ENCODE results near the gene CDK5RAP2. TPM values are rescaled to one million over a fixed set of nuclear protein-coding genes. Genes with fewer than 3 reads are reported as not detected.

Gene CDK5RAP2
- total RNA-seq, 3 donors from 2014 or later (not counting 1 experiment from before 2014, with no cell fraction given), result 81.5 to 95.7 (median 82.4) TPM

DNA sequence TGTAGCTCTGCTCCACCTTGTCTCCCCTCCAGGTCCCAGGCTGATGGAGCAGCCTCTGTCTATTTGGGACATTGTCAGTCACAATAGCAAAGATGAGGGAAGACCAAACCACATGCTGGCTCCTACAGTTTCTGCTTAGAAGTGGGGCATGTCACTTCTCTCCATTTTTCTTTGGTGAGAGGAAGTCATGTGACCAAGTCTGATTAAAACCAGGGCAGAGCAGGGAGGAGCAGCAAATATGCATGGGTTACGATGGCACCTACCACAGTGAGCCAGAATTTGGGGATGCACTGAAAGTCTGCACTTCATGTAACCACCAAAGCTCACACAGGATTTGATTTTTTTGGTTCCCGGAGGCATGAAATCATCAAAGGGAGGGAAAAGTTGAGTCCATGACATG lies 234.6 kb downstream of the CDK5RAP2 start:
- Mint-ChIP-seq H3K4me1 (peaks cover 0 to 8% of the 10 kb centered on the region in 2 donors), H3K9me3 (no peaks in the 10 kb centered on the region), H3K36me3 (no peaks in the 10 kb centered on the region), H3K27ac (no peak overlapping the region), H3K4me3 (no peak overlapping the region), H3K27me3 (ENCODE audit: low read depth in 2 of 2) (peaks cover 0 to 3% of the 10 kb centered on the region in 2 donors)
- Histone ChIP-seq H3K4me3 (ENCODE audit: low read length) (no peak overlapping the region), H3K4me1 (ENCODE audit: control insufficient read depth, insufficient read depth, low read length) (no peaks in the 10 kb centered on the region), H3K9me3 (ENCODE audit: control insufficient read depth, insufficient read depth, low read length) (no peaks in the 10 kb centered on the region), H3K27me3 (ENCODE audit: control insufficient read depth, insufficient read depth, low read length) (no peaks in the 10 kb centered on the region), H3K36me3 (ENCODE audit: control insufficient read depth, insufficient read depth, low read length) (no peaks in the 10 kb centered on the region), H3K27ac (ENCODE audit: low read length) (no peak overlapping the region)
- 49% methylated on average over 2 of the region's 2 CpGs for WGBS (ENCODE audit: insufficient coverage)
- no peak for ATAC-seq
- DNase-seq, result no peak
- intact Hi-C loops (cut with micrococcal nuclease), result no loop called here
- TF ChIP-seq, protein P1, sequence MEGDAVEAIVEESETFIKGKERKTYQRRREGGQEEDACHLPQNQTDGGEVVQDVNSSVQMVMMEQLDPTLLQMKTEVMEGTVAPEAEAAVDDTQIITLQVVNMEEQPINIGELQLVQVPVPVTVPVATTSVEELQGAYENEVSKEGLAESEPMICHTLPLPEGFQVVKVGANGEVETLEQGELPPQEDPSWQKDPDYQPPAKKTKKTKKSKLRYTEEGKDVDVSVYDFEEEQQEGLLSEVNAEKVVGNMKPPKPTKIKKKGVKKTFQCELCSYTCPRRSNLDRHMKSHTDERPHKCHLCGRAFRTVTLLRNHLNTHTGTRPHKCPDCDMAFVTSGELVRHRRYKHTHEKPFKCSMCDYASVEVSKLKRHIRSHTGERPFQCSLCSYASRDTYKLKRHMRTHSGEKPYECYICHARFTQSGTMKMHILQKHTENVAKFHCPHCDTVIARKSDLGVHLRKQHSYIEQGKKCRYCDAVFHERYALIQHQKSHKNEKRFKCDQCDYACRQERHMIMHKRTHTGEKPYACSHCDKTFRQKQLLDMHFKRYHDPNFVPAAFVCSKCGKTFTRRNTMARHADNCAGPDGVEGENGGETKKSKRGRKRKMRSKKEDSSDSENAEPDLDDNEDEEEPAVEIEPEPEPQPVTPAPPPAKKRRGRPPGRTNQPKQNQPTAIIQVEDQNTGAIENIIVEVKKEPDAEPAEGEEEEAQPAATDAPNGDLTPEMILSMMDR (IDR thresholded peaks at IDR 0.05), result no peak

- Histone ChIP-seq H3K27ac (ENCODE audit: low read length) (no peak overlapping the region), H3K4me3 (ENCODE audit: low read length) (no peak overlapping the region), H3K9me3 (ENCODE audit: control insufficient read depth, insufficient read depth, low read length) (no peaks in the 10 kb centered on the region), H3K36me3 (ENCODE audit: control insufficient read depth, insufficient read depth, low read length) (no peaks in the 10 kb centered on the region), H3K4me1 (ENCODE audit: control insufficient read depth, insufficient read depth, low read length) (no peaks in the 10 kb centered on the region), H3K27me3 (ENCODE audit: control insufficient read depth, insufficient read depth, low read length) (no peaks in the 10 kb centered on the region)
- WGBS (ENCODE audit: insufficient coverage), result 89% methylated on average over 2 of the region's 2 CpGs
- H3K36me3 Mint-ChIP-seq, result no peaks in the 10 kb centered on the region
- H3K27me3 Mint-ChIP-seq (ENCODE audit: low read depth in 2 of 2), result no peaks in the 10 kb centered on the region
- TF ChIP-seq, protein P1 (IDR thresholded peaks at IDR 0.05), result no peak
- intact Hi-C loops (cut with micrococcal nuclease), result no loop called here
- peaks cover 0 to 8% of the 10 kb centered on the region in 2 donors for H3K4me1 Mint-ChIP-seq
- no peak for DNase-seq
- ATAC-seq, result no peak
- no peaks in the 10 kb centered on the region for H3K9me3 Mint-ChIP-seq
- H3K4me3 Mint-ChIP-seq, result no peak overlapping the region
- H3K27ac Mint-ChIP-seq, result no peak overlapping the region
Measured at GRCh38 chr9:120344230-120344629, 235.7 kb downstream of the CDK5RAP2 start.

- intact Hi-C loops (cut with micrococcal nuclease), result no loop called here
- Mint-ChIP-seq H3K27me3 (ENCODE audit: low read depth in 2 of 2) (peaks cover 0 to 5% of the 10 kb centered on the region in 2 donors), H3K4me1 (peaks cover 0 to 8% of the 10 kb centered on the region in 2 donors), H3K4me3 (no peak overlapping the region), H3K27ac (no peak overlapping the region), H3K9me3 (no peaks in the 10 kb centered on the region), H3K36me3 (no peaks in the 10 kb centered on the region)
- H3K4me1 ChIP-seq (ENCODE audit: control insufficient read depth, insufficient read depth, low read length), result no peaks in the 10 kb centered on the region
- ATAC-seq (no peak), DNase-seq (no peak)
- H3K9me3 ChIP-seq (ENCODE audit: control insufficient read depth, insufficient read depth, low read length), result no peaks in the 10 kb centered on the region
- TF ChIP-seq, protein P1 (IDR thresholded peaks at IDR 0.05), result no peak
- 95% methylated on average over 2 of the region's 2 CpGs for WGBS (ENCODE audit: insufficient coverage)
- H3K36me3 ChIP-seq (ENCODE audit: control insufficient read depth, insufficient read depth, low read length), result no peaks in the 10 kb centered on the region
- no peak overlapping the region for H3K4me3 ChIP-seq (ENCODE audit: low read length)
- no peak overlapping the region for H3K27ac ChIP-seq (ENCODE audit: low read length)
- H3K27me3 ChIP-seq (ENCODE audit: control insufficient read depth, insufficient read depth, low read length), result no peaks in the 10 kb centered on the region
Measured at GRCh38 chr9:120343416-120343815, 236.6 kb downstream of the CDK5RAP2 start.

Other genes with a start within 250 kb of the CDK5RAP2 start
- 10 to 100 TPM; 17.5 to 25.9 (median 22.3) TPM for gene MEGF9, start 134.3 kb upstream of the CDK5RAP2 start, total RNA-seq
- 100 to 1,000 TPM in 1 of 3 donors, 10 to 100 TPM in 2; 88.3 to 122 (median 92.6) TPM for gene FBXW2, start 213.2 kb upstream of the CDK5RAP2 start, total RNA-seq